Measurements from ENCODE around the gene DYNC2H1. TPM values are rescaled to one million over a fixed set of nuclear protein-coding genes. Genes with fewer than 3 reads are reported as not detected.

DYNC2H1 gene
- total and polyA plus RNA-seq, 10 donors = 3.1 to 18.3 (median 10.6) TPM

GRCh38 chr11:103220133-103220532, 110.9 kb downstream of the DYNC2H1 start:
- WGBS, 5 donors = 45 to 80% (median 67%) methylated on average over 1 of the region's 1 CpG

DNA sequence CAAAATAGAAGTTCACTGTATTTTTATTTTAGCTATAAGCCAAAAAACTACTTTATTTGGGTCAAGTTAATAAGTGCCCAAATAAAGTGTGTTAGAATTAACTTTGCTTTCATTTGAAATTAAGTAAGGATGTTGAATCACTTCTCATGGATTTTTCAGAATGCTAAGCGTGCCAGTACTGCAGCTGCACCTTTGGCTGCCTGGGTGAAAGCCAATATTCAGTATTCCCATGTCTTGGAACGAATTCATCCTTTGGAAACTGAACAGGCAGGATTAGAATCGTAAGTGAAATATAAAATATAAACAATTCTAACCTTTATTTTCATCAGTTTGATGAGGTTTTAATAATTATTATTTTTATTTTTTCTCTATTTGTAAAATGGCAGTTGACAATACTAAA, 113.6 kb downstream of the DYNC2H1 start:
- no peak for TF ChIP-seq POLR2AphosphoS5 (IDR thresholded peaks at IDR 0.05)
- TF ChIP-seq POLR2A (IDR thresholded peaks at IDR 0.05) = no peak
- no peak for TF ChIP-seq CTCF (IDR thresholded peaks at IDR 0.05 in 8 of 11, conservative IDR thresholded peaks at IDR 0.05 in 3 of 11)
- H3K9me3 ChIP-seq = no peaks in the 10 kb centered on the region
- no peak overlapping the region for H3K27ac ChIP-seq
- H3K4me1 ChIP-seq = no peaks in the 10 kb centered on the region
- intact Hi-C loops (cut with DNase I; ENCODE audit: low total_unique reads) = no loop called here
- WGBS, 5 donors = 72 to 85% (median 79%) methylated on average over 3 of the region's 3 CpGs
- H3K36me3 ChIP-seq = peaks cover 0 to 21% (median 2%) of the 10 kb centered on the region in 6 donors
- H3K27me3 ChIP-seq (replicated peaks in 1 of 7) = no peaks in the 10 kb centered on the region
- no peak overlapping the region for H3K4me3 ChIP-seq
- DNase-seq = no peak

More at GRCh38 chr11:103220133-103220532, 110.9 kb downstream of the DYNC2H1 start:
- Histone ChIP-seq H3K27ac (no peak overlapping the region), H3K36me3 (peaks cover 0 to 21% (median 2%) of the 10 kb centered on the region in 6 donors), H3K9me3 (no peaks in the 10 kb centered on the region), H3K27me3 (replicated peaks in 1 of 7) (no peaks in the 10 kb centered on the region), H3K4me1 (no peaks in the 10 kb centered on the region), H3K4me3 (no peak overlapping the region)
- intact Hi-C loops (cut with DNase I; ENCODE audit: low total_unique reads) = no loop called here
- no peak for DNase-seq
- TF ChIP-seq POLR2AphosphoS5 (IDR thresholded peaks at IDR 0.05) (no peak), POLR2A (IDR thresholded peaks at IDR 0.05) (no peak), CTCF (IDR thresholded peaks at IDR 0.05 in 8 of 11, conservative IDR thresholded peaks at IDR 0.05 in 3 of 11) (no peak)

GRCh38 chr11:103228807-103229206, 119.6 kb downstream of the DYNC2H1 start:
- no peak overlapping the region for H3K4me3 ChIP-seq
- H3K27ac ChIP-seq = no peak overlapping the region
- no peaks in the 10 kb centered on the region for H3K27me3 ChIP-seq (replicated peaks in 1 of 7)
- WGBS, 5 donors = 89 to 100% (median 100%) methylated on average over 1 to 2 of the region's 2 CpGs
- intact Hi-C loops (cut with DNase I; ENCODE audit: low total_unique reads) = no loop called here
- H3K9me3 ChIP-seq = no peaks in the 10 kb centered on the region
- TF ChIP-seq POLR2A (IDR thresholded peaks at IDR 0.05) (no peak), POLR2AphosphoS5 (IDR thresholded peaks at IDR 0.05) (no peak), CTCF (IDR thresholded peaks at IDR 0.05 in 8 of 11, conservative IDR thresholded peaks at IDR 0.05 in 3 of 11) (no peak)
- no peak for DNase-seq
- H3K36me3 ChIP-seq = peaks cover 0 to 10% (median 0%) of the 10 kb centered on the region in 6 donors
- H3K4me1 ChIP-seq = no peaks in the 10 kb centered on the region

- H3K36me3 ChIP-seq = peaks cover 0 to 11% (median 0%) of the 10 kb centered on the region in 6 donors
- H3K27ac ChIP-seq = no peak overlapping the region
- H3K4me3 ChIP-seq = no peak overlapping the region
- TF ChIP-seq POLR2A (IDR thresholded peaks at IDR 0.05) (no peak), CTCF (IDR thresholded peaks at IDR 0.05 in 8 of 11, conservative IDR thresholded peaks at IDR 0.05 in 3 of 11) (no peak), POLR2AphosphoS5 (IDR thresholded peaks at IDR 0.05) (no peak)
- H3K9me3 ChIP-seq = no peaks in the 10 kb centered on the region
- H3K27me3 ChIP-seq (replicated peaks in 1 of 7) = no peaks in the 10 kb centered on the region
- no peaks in the 10 kb centered on the region for H3K4me1 ChIP-seq
- intact Hi-C loops (cut with DNase I; ENCODE audit: low total_unique reads) = no loop called here
- DNase-seq = no peak
- 79 to 87% (median 79%) methylated on average over 2 of the region's 2 CpGs for WGBS, 5 donors
Observed at GRCh38 chr11:103234974-103235373, 125.7 kb downstream of the DYNC2H1 start.

Measured in spleen (tissue), 11 donors.